ENCODE data around the gene TEX261.

GRCh38 chr2:70985283-70985688 lies 9.4 kb downstream of the TEX261 start:
- no peak for TF ChIP-seq EZH2phosphoT487 (IDR thresholded peaks at IDR 0.05; ENCODE audit: borderline replicate concordance, low read depth)
- TF ChIP-seq CTCF (IDR thresholded peaks at IDR 0.05) = no peak
- no peak for TF ChIP-seq FOSL2 (IDR thresholded peaks at IDR 0.05; ENCODE audit: borderline replicate concordance, low read depth)
- no peak for TF ChIP-seq ELF1 (IDR thresholded peaks at IDR 0.05)
- TF ChIP-seq EP300 (IDR thresholded peaks at IDR 0.05; ENCODE audit: borderline replicate concordance in 1 of 2, low read depth in 1 of 2, low read length in 1 of 2) = no peak
